GM21390 (cell line): Measurements from ENCODE around the gene TK2.

Source experiments
- ATAC-seq: cut with Tn5 transposase; IDR thresholded peaks from one replicate; pipeline ENCODE4 v1.9.1; 2021; ENCODE audit not compliant: unreplicated experiment

The TK2 gene

GRCh38 chr16:66486199-66486772 is 63.6 kb downstream of the TK2 start:
- no peak for ATAC-seq

- no peak for ATAC-seq
These were observed 64.5 kb downstream of the TK2 start for GRCh38 chr16:66485376-66485775.

GRCh38 chr16:66484453-66485213 is 65.3 kb downstream of the TK2 start:
- ATAC-seq, result no peak

GRCh38 chr16:66483689-66484452 is 66.1 kb downstream of the TK2 start:
- ATAC-seq, result peak; percentile 67

GRCh38 chr16:66481943-66482390 is 68.0 kb downstream of the TK2 start:
- ATAC-seq, result no peak

GRCh38 chr16:66481081-66481942 is 68.6 kb downstream of the TK2 start:
- no peak for ATAC-seq

- no peak for ATAC-seq
These were observed 69.4 kb downstream of the TK2 start for GRCh38 chr16:66480265-66481080.

- no peak for ATAC-seq
These were observed 70.2 kb downstream of the TK2 start for GRCh38 chr16:66479661-66480264.

- peak; percentile 75 for ATAC-seq
These were observed 71.0 kb downstream of the TK2 start for GRCh38 chr16:66478733-66479511.

- ATAC-seq, result no peak
These were observed 72.8 kb downstream of the TK2 start for GRCh38 chr16:66477028-66477515.

- ATAC-seq, result no peak
These were observed 73.4 kb downstream of the TK2 start for GRCh38 chr16:66476328-66477027.

GRCh38 chr16:66475232-66475631 is 74.7 kb downstream of the TK2 start:
- ATAC-seq, result no peak

- peak; percentile 81 for ATAC-seq
These were observed 75.1 kb downstream of the TK2 start for GRCh38 chr16:66474750-66475199.

- no peak for ATAC-seq
These were observed 76.0 kb downstream of the TK2 start for GRCh38 chr16:66473654-66474519.

GRCh38 chr16:66473051-66473571 is 76.8 kb downstream of the TK2 start:
- no peak for ATAC-seq

GRCh38 chr16:66471716-66472393 is 78.1 kb downstream of the TK2 start:
- ATAC-seq, result no peak
